ENCODE measurements around the gene LPAR5. TPM values are rescaled to one million over a fixed set of nuclear protein-coding genes. Genes with fewer than 3 reads are reported as not detected.

The LPAR5 gene
- total and polyA plus RNA-seq, 2 of the 8 experiments (the other 6 are each of a cell fraction or from before 2014, with no cell fraction given), result 0.22 to 0.24 TPM

GRCh38 chr12:6635375-6635855 is 344 bp downstream of the LPAR5 start:
- Histone ChIP-seq H2BK5ac (ENCODE audit: low read depth, low read length) (no peak overlapping the region), H2AFZ (ENCODE audit: low read length) (peak overlapping the region; percentile 52; the same call in 1 of the 2 replicates), H4K20me1 (replicated peaks in 1 of 2; ENCODE audit: control insufficient read depth in 1 of 2, insufficient read depth in 2 of 2, low read length in 2 of 2) (no peaks in the 10 kb centered on the region), H3K4me3 (ENCODE audit: extremely low read depth in 1 of 4, insufficient read depth in 2 of 4, low read depth in 3 of 4, low read length in 4 of 4) (no peak overlapping the region), H3K9me3 (ENCODE audit: insufficient read depth in 2 of 2, low read depth in 1 of 2, low read length in 1 of 2) (no peaks in the 10 kb centered on the region), H3K56ac (replicated peaks; ENCODE audit: insufficient read length, low read depth, low read length) (no peak overlapping the region), H2AK5ac (ENCODE audit: low read depth, low read length) (no peak overlapping the region), H2BK20ac (ENCODE audit: low read length) (no peak overlapping the region), H2BK12ac (ENCODE audit: low read depth, low read length) (no peak overlapping the region), H3K36me3 (ENCODE audit: control insufficient read depth in 2 of 4, insufficient read depth in 4 of 4, low read length in 3 of 4) (no peaks in the 10 kb centered on the region), H3K4ac (replicated peaks; ENCODE audit: insufficient read length, low read depth, low read length) (no peak overlapping the region), H2BK120ac (replicated peaks; ENCODE audit: low read depth, low read length) (no peak overlapping the region), H4K5ac (ENCODE audit: insufficient read length, low read depth, low read length) (no peak overlapping the region), H3K27me3 (replicated peaks in 1 of 4; ENCODE audit: control insufficient read depth in 3 of 4, extremely low read depth in 1 of 4, insufficient read depth in 3 of 4, low read length in 3 of 4) (no peaks in the 10 kb centered on the region), H3K79me1 (ENCODE audit: low read depth, low read length) (no peaks in the 10 kb centered on the region), H3K23me2 (ENCODE audit: low read depth, low read length) (no peaks in the 10 kb centered on the region), H3K4me2 (ENCODE audit: insufficient read depth in 1 of 2, low read depth in 2 of 2, low read length in 2 of 2) (no peak overlapping the region), H4K8ac (ENCODE audit: extremely low read depth, insufficient read depth, low read length) (peak overlapping the region; percentile 7; the same call in 1 of the 2 replicates), H3K18ac (ENCODE audit: extremely low read depth, low read length) (no peak overlapping the region), H3K9ac (replicated peaks in 1 of 4; ENCODE audit: extremely low read depth in 1 of 4, low read depth in 3 of 4, low read length in 3 of 4) (no peak overlapping the region), H2BK15ac (ENCODE audit: low read length) (no peak overlapping the region), H4K91ac (replicated peaks; ENCODE audit: insufficient read length, low read length) (no peak overlapping the region), H3K27ac (ENCODE audit: low read depth, low read length) (no peak overlapping the region), H3K23ac (ENCODE audit: insufficient read length) (no peak overlapping the region), H3K4me1 (replicated peaks in 1 of 4; ENCODE audit: control insufficient read depth in 3 of 4, insufficient read depth in 4 of 4, low read length in 3 of 4) (peaks cover 0 to 11% (median 2%) of the 10 kb centered on the region in 4 experiments; a peak in 5 of 7 replicates), H3K79me2 (ENCODE audit: control insufficient read depth in 1 of 2, insufficient read depth in 2 of 2, low read length in 2 of 2) (no peaks in the 10 kb centered on the region), H3K14ac (ENCODE audit: insufficient read length) (no peak overlapping the region)
- FAIRE-seq (no peak), DNase-seq (ENCODE audit: low read depth in 1 of 2, low spot score in 2 of 2) (no peak)
- 83% methylated on average over 5 of the region's 5 CpGs; no CpG with 5 or more reads in 1 of the 2 experiments for WGBS, 2 experiments (ENCODE audit: extremely low coverage in 1 of 2, insufficient coverage in 1 of 2, insufficient read length in 1 of 2, insufficient replicate concordance in 2 of 2, low coverage in 1 of 2, low lambda C conversion rate in 2 of 2, missing lambda C conversion rate in 1 of 2)
- POLR2A ChIA-PET (ENCODE audit: partially characterized antibody), result interaction anchor here (0.6 to 2.2 kb wide), 7 partner anchors 10 to 190 kb away, joined by 3 to 9 read pairs (median 3); no protein-coding TSS in a partner anchor
- CTCF ChIA-PET (ENCODE audit: partially characterized antibody), result interaction anchor here (0.6 to 5.1 kb wide), 13 partner anchors 9 to 288 kb away, joined by 3 to 38 read pairs (median 4); partner anchors contain the start of gene ACRBP
- TF ChIP-seq CREB1 (IDR thresholded peaks at IDR 0.05), result no peak
- TF ChIP-seq POLR2AphosphoS5 (IDR thresholded peaks at IDR 0.05; ENCODE audit: low read depth, low read length), result no peak
- no peak for TF ChIP-seq SRF (IDR thresholded peaks at IDR 0.05; ENCODE audit: low read depth, low read length)
- no peak for TF ChIP-seq RXRA (IDR thresholded peaks at IDR 0.05; ENCODE audit: insufficient read depth, low read depth, low read length)
- TF ChIP-seq SIX5 (IDR thresholded peaks at IDR 0.05; ENCODE audit: low read depth, low read length), result no peak
- no peak for TF ChIP-seq HDAC6 (IDR thresholded peaks at IDR 0.05; ENCODE audit: low read depth, low read length)
- TF ChIP-seq ASH2L (IDR thresholded peaks at IDR 0.05; ENCODE audit: low read length), result no peak
- TF ChIP-seq JUN (IDR thresholded peaks at IDR 0.05; ENCODE audit: low read depth, low read length), result no peak
- TF ChIP-seq CBX8 (IDR thresholded peaks at IDR 0.05; ENCODE audit: borderline replicate concordance, low read depth, low read length), result no peak
- TF ChIP-seq SUZ12 (IDR thresholded peaks at IDR 0.05; ENCODE audit: low read length), result no peak
- TF ChIP-seq BACH1 (IDR thresholded peaks at IDR 0.05; ENCODE audit: low read length), result no peak
- no peak for TF ChIP-seq SP1 (IDR thresholded peaks at IDR 0.05; ENCODE audit: low read depth, low read length)
- no peak for TF ChIP-seq EZH2 (IDR thresholded peaks at IDR 0.05; ENCODE audit: low read depth, low read length, severe bottlenecking)
- TF ChIP-seq, protein P1, sequence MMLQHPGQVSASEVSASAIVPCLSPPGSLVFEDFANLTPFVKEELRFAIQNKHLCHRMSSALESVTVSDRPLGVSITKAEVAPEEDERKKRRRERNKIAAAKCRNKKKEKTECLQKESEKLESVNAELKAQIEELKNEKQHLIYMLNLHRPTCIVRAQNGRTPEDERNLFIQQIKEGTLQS (IDR thresholded peaks at IDR 0.05; ENCODE audit: insufficient read depth, low read depth, low read length), result no peak
- no peak for TF ChIP-seq POLR2A (IDR thresholded peaks at IDR 0.05; ENCODE audit: control extremely low read depth in 1 of 2, low read depth in 2 of 2, low read length in 2 of 2)

Data from H1 (cell line).